Activated B cell treated with CpG ODN at 0.5 μM for 24 hours (primary cell): Measurements from ENCODE around the gene IGHMBP2. TPM values are rescaled to one million over a fixed set of nuclear protein-coding genes. Genes with fewer than 3 reads are reported as not detected.
A peak's percentile ranks its signal among the peaks of the same experiment; 100 is the strongest.
"Not testable (repeated sequence)": the region's sequence is repeated elsewhere in the genome, so short reads cannot be mapped to it uniquely, and the experiment has no call there.

Experiments used
- ATAC-seq: fragments of 200-7000 bp; cut with Tn5 transposase; one replicate; pipeline ENCODE4 v1.10.0; 2021; ENCODE audit warnings: low read depth, mild to moderate bottlenecking, moderate library complexity
- CTCF ChIA-PET: fragments of 350-600 bp; sonication (Branson Sonifier 250); formaldehyde crosslinking; loops from one replicate; lab custom pipeline; 2021; ENCODE audit warnings: antibody characterized with exemption; lab: Charles Lee
- POLR2A ChIA-PET: fragments of 350-600 bp; sonication (Branson Sonifier 250); formaldehyde crosslinking; loops from one replicate; lab custom pipeline; 2021; ENCODE audit warnings: antibody characterized with exemption; lab: Charles Lee
- DNase-seq: peaks from one replicate; pipeline ENCODE4 v3.0.0; 2022
- H3K27ac Mint-ChIP-seq: one replicate; pipeline ENCODE4 v1.8.0; 2020; ENCODE audit warnings: mixed read lengths
- H3K27me3 Mint-ChIP-seq: one replicate; pipeline ENCODE4 v1.8.0; 2021; ENCODE audit warnings: mixed read lengths
- H3K36me3 Mint-ChIP-seq: one replicate; pipeline ENCODE4 v1.8.0; 2021; ENCODE audit warnings: low read depth, mixed read lengths
- H3K4me1 Mint-ChIP-seq: one replicate; pipeline ENCODE4 v1.8.0; 2021; ENCODE audit warnings: mixed read lengths
- H3K4me3 Mint-ChIP-seq: one replicate; pipeline ENCODE4 v1.8.0; 2020; ENCODE audit warnings: mild to moderate bottlenecking, mixed read lengths
- H3K9me3 Mint-ChIP-seq: one replicate; pipeline ENCODE4 v1.8.0; 2020; ENCODE audit warnings: mixed read lengths
- intact Hi-C: fragments of 100-400 bp; cut with micrococcal nuclease; formaldehyde crosslinking; loops from one replicate; pipeline ENCODE4 v1.15.1; 2024
- total RNA-seq: library from RNA; stranded (reverse); gene quantifications from 2 replicates; pipeline ENCODE4 v1.2.3, GENCODE V29; 2022
- TF ChIP-seq, protein P1 (sequence below): fragments of 200-600 bp; IDR thresholded peaks from one replicate; pipeline ENCODE4 v1.8.0; 2022; ENCODE audit warnings: antibody characterized with exemption, mild to moderate bottlenecking

Gene IGHMBP2
- total RNA-seq, 1 donor from 2014 or later: 33.8 TPM

DNA sequence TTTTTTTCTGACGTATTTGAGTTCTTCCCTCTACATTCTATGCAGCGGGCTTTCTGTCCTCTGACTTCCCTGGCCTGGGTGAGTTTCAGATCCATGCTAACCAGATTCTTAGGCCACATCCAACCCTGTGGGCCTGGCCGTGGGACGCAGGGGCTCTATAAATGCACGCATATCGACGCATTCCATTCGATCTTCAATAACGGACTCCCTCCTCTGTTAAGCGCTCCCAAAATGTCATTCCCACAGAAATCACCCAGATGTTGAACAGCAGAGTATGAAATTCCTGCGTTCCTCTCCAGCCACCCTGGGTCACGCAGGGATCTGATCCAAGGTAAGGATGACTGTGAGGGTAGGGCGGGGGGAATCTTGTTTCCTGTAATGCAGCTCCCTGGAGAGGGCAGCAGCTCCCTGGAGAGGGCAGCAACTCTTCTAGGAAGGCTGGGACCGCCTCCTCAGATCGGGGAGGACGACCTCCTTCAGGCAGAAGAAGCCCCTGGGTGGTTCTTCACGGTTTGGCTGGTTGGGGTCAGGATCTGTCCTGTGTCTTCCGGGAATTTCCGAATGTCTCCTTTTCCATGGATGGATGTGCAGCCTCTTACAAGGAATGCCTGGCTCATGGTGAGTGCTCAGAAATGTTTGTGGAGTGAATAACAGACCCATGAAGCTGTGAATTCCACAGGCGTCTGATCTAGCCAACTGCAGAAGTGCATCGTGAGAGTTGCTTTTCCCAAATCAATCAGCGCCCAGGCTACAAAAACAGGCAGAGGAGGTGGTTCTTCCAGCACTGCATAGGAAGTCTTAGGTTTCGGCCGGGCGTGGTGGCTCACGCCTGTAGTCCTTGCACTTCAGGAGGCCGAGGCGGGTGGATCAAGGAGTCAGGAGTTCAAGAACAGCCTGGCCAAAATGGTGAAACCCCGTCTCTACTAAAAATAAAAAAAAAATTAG, 64.9 kb downstream of the IGHMBP2 start:
- DNase-seq (no peak), ATAC-seq (no peak)
- Mint-ChIP-seq H3K4me1 (no peaks in the 10 kb centered on the region), H3K27me3 (peaks cover 14% of the 10 kb centered on the region), H3K36me3 (no peaks in the 10 kb centered on the region), H3K27ac (no peak overlapping the region), H3K9me3 (no peaks in the 10 kb centered on the region), H3K4me3 (no peak overlapping the region)
- ChIA-PET POLR2A (no interaction called here), CTCF (no interaction called here)
- intact Hi-C loops: no loop called here
- TF ChIP-seq, protein P1, sequence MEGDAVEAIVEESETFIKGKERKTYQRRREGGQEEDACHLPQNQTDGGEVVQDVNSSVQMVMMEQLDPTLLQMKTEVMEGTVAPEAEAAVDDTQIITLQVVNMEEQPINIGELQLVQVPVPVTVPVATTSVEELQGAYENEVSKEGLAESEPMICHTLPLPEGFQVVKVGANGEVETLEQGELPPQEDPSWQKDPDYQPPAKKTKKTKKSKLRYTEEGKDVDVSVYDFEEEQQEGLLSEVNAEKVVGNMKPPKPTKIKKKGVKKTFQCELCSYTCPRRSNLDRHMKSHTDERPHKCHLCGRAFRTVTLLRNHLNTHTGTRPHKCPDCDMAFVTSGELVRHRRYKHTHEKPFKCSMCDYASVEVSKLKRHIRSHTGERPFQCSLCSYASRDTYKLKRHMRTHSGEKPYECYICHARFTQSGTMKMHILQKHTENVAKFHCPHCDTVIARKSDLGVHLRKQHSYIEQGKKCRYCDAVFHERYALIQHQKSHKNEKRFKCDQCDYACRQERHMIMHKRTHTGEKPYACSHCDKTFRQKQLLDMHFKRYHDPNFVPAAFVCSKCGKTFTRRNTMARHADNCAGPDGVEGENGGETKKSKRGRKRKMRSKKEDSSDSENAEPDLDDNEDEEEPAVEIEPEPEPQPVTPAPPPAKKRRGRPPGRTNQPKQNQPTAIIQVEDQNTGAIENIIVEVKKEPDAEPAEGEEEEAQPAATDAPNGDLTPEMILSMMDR: no peak

DNA sequence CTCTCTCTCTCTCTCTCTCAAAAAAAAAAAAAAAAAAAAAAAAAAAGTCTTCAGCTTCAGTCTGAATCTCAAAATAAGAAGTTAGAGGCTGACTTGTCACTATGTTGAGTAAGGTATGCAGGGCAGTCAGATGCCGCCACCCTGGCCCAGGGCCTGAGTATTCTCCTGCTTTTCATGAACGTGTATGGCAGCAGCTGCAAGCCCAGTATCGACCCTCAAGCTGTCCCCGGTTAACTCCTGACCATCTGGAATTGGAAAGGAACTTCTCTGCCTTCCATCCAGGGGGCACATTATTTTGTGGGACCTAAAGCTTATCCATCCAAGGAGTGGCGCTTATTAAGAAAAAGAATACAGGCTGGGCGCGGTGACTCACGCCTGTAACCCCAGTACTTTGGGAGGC, 65.7 kb downstream of the IGHMBP2 start:
- DNase-seq (no peak), ATAC-seq (no peak)
- H3K4me1 Mint-ChIP-seq: no peaks in the 10 kb centered on the region
- no peaks in the 10 kb centered on the region for H3K36me3 Mint-ChIP-seq
- H3K9me3 Mint-ChIP-seq: no peaks in the 10 kb centered on the region
- CTCF ChIA-PET: no interaction called here
- POLR2A ChIA-PET: no interaction called here
- H3K4me3 Mint-ChIP-seq: no peak overlapping the region
- no peak overlapping the region for H3K27ac Mint-ChIP-seq
- intact Hi-C loops: no loop called here
- TF ChIP-seq, protein P1: no peak
- H3K27me3 Mint-ChIP-seq: peaks cover 14% of the 10 kb centered on the region

DNA sequence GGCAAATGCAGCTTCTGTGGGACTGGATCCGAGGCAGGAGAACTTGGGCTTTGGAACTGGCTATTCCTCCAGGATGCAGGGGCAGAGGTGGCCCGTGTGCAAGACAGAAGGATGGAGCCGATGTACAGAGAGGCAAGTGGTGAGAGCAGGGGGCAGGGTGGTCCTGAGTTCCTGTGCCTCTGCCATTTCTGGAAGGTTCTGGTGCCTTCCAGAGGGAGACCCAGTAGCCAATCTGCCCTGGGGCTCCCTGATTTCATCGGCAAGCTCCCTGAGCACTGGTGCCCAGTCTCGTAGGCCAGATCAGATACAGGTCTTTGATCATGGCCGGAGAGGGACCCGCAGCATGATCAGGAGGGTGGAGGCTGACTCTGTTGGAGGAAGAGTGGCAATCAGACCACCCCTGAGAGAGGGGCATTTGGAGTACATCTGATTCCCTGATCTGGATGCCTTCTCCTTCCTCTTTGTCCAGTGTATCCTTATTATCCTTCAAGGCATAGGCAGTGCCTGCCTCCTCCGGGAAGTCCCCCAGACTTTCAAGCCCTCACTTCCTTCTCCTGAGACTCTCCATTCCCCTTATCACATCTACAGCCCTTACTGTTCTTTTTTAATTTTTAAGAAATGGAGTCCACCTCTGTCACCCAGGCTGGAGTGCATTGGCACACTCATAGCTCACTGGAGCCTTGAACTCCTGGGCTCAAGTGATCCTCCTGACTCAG, 67.4 kb downstream of the IGHMBP2 start:
- TF ChIP-seq, protein P1: no peak
- Mint-ChIP-seq H3K9me3 (no peaks in the 10 kb centered on the region), H3K27me3 (peaks cover 14% of the 10 kb centered on the region), H3K4me3 (no peak overlapping the region), H3K36me3 (no peaks in the 10 kb centered on the region), H3K27ac (peak overlapping the region; percentile 61), H3K4me1 (no peaks in the 10 kb centered on the region)
- ATAC-seq (no peak), DNase-seq (no peak)
- intact Hi-C loops: no loop called here
- POLR2A ChIA-PET: no interaction called here
- CTCF ChIA-PET: no interaction called here

DNA sequence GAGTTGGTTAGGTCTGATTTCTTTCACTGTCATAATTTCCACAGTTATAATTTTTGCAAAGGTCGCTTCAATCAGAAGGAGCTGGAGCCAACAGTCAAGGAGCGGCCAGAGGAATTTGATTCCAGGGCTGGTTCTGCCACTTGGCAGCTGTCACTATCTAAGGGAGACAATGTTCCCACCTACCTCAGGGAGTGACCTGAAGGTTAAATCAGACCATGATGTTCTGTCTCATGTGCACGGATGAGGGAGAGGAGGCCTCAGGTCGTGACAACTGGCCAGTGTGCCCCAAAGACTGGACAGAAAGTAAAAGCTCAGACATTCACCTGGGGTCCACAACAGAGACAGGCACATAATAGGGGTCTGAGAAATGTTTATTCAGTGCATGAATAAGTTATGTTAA, 69.5 kb downstream of the IGHMBP2 start:
- Mint-ChIP-seq H3K4me1 (no peaks in the 10 kb centered on the region), H3K9me3 (no peaks in the 10 kb centered on the region), H3K4me3 (no peak overlapping the region), H3K27ac (no peak overlapping the region), H3K27me3 (peaks cover 10% of the 10 kb centered on the region), H3K36me3 (no peaks in the 10 kb centered on the region)
- TF ChIP-seq, protein P1: no peak
- ATAC-seq (no peak), DNase-seq (no peak)
- CTCF ChIA-PET: no interaction called here
- POLR2A ChIA-PET: interaction anchor here (0.6 kb wide), 1 partner anchor 64 kb away, joined by 8 read pairs; no protein-coding TSS in a partner anchor
- intact Hi-C loops: no loop called here

DNA sequence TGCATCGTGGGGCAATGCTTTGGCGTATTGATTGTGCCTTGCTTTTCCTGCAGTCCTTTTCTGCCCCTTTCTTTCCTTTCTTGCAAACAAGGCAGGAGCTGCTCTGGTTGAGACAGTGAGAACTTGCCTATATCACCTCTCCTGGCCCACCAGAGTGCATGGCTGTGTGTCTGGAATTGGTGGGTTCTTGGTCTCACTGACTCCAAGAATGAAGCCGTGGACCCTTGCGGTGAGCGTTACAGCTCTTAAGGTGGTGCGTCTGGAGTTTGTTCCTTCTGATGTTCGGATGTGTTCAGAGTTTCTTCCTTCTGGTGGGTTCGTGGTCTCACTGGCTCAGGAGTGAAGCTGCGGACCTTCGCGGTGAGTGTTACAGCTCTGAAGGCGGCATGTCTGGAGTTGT, 70.0 kb downstream of the IGHMBP2 start:
- H3K27ac Mint-ChIP-seq, H3K4me1 Mint-ChIP-seq, CTCF ChIA-PET, intact Hi-C loops, H3K36me3 Mint-ChIP-seq, DNase-seq, ATAC-seq, H3K4me3 Mint-ChIP-seq, H3K9me3 Mint-ChIP-seq: not testable (repeated sequence)
- peaks cover 12% of the 10 kb centered on the region for H3K27me3 Mint-ChIP-seq
- POLR2A ChIA-PET: interaction anchor here (0.6 kb wide), 1 partner anchor 65 kb away, joined by 8 read pairs; no protein-coding TSS in a partner anchor
